CD4-positive, alpha-beta T cell treated with Interleukin-10 for 1 hour (primary cell): ENCODE measurements around the gene TUBG2.

Experiments
- DNase-seq: peaks from one replicate; pipeline ENCODE4 v3.0.0-alpha.2; 2020

TUBG2 gene

DNA sequence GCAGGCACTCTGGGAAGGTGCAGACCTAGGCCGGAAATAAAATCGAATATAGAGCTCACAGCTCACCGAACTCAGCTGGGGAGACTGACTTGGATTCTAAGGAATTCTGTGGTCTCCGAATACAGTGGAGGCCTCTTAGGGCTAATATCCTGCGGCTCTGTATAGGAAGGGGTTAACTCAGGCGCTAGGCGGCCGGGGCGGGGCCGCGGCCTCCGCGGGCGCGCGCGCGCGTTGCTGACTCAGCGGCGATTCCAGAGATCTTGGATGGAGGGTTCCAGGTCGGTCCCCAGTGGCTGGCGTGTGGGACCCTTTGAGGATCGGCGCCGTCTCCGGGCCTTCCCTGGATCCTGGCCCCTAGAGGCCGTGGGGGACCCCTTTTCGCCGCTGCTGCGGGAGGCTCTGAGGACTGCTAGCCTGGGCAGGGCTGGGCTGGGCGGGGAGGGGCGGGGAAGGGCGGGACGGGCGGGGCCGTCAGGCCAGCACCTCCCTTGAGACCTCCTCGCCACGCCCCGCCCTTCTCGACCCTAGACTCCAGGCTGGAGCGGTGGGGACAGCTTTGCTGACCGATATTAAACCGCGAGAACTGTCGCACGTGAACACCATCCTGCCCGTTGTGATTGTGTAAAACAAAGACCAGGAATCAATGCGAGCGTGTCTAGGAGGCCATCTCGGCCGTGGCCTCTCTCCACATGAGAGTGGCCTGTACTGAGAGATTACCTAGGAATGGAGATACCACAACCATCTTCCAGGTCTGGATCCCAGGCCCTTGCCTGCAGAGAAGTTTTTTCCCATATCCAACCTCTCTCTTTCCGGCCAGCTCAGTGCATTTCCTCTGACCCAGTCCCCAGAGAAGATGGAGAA is 19.1 kb downstream of the TUBG2 start:
- peak; percentile 77 for DNase-seq

GRCh38 chr17:42678951-42679491 is 19.9 kb downstream of the TUBG2 start:
- peak; percentile 46 for DNase-seq

- DNase-seq, result peak; percentile 81
These were observed 20.6 kb downstream of the TUBG2 start for GRCh38 chr17:42679492-42680330.

DNA sequence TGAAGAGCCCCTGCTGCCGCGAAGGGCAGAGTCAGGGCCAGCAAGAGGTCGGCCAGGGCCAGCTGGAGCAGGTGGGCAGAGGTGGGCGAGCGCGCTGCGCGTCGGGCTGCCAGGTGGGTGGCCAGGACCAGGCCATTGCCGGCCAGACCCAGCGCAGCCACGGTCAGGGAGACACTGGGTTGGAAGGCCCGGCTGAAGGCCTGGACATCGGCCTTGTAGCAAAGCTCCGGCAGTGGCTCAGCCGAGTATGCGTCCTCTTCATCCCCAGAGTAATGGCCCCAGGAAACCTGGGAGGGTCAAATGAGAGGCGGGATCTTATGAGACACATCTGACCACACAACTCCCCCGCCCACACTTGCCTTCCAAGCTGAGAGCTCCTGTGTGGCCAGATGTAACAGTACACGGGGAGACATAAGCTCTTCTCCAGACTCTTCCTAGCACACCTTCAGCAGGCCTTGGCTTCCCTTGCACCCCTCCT is 21.3 kb downstream of the TUBG2 start:
- no peak for DNase-seq

GRCh38 chr17:42681976-42682721 is 23.1 kb downstream of the TUBG2 start, which contains the start of gene CNTNAP1:
TSS of gene CNTNAP1 (plus strand) at chr17:42682531. CDS start at chr17:42682830, 299 bp downstream.
- peak; percentile 35 for DNase-seq

- peak; percentile 23 for DNase-seq
These were observed 23.8 kb downstream of the TUBG2 start for GRCh38 chr17:42682722-42683403.

- no peak for DNase-seq
These were observed 24.4 kb downstream of the TUBG2 start for GRCh38 chr17:42683407-42684034.

DNA sequence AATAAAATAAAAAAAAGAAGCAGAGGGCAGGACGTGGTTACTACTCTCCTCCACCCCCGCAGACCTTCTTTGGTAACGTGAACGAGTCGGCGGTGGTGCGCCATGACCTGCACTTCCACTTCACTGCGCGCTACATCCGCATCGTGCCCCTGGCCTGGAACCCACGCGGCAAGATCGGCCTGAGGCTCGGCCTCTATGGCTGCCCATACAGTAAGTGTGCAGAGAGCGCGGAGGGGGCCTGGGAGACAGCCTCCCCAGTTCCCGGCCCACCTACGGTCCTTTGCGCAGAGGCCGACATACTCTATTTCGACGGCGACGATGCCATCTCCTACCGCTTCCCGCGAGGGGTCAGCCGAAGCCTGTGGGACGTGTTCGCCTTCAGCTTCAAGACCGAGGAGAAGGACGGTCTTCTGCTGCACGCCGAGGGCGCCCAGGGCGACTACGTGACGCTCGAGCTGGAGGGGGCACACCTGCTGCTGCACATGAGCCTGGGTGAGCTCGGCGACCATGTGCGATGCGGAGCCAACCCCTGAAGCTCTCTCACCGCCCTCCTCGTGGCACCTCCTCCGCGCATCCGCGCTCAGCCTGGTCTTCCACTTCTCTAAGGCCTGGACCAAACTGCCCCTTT is 26.0 kb downstream of the TUBG2 start:
- no peak for DNase-seq

GRCh38 chr17:42685831-42686230 is 26.7 kb downstream of the TUBG2 start:
- DNase-seq, result no peak

DNA sequence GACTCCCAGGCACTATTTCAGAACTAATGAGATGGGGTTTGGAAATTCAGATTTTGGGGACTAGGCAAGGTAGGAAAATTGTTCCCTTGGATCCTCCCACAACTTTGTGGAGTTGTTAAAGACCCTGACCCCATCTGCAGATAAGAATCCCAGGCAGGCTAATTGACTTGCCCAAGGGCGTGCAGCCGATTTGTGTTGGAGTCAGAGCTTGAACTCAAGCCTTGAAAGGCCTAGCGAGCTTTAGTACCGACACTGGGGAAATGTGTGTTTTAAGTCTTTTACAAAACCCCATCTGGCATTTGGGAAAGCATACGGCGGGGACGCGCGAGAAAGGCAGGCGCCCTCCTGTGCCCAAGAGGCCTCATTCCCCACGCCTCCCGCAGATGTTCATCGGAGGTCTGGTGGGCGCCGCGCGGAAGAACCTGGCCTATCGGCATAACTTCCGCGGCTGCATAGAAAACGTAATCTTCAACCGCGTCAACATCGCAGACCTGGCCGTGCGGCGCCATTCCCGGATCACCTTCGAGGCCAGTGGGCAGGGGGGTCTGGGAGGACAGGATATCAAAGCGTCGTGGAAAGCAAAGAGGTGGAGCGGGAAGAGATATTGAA is 27.5 kb downstream of the TUBG2 start:
- no peak for DNase-seq

DNA sequence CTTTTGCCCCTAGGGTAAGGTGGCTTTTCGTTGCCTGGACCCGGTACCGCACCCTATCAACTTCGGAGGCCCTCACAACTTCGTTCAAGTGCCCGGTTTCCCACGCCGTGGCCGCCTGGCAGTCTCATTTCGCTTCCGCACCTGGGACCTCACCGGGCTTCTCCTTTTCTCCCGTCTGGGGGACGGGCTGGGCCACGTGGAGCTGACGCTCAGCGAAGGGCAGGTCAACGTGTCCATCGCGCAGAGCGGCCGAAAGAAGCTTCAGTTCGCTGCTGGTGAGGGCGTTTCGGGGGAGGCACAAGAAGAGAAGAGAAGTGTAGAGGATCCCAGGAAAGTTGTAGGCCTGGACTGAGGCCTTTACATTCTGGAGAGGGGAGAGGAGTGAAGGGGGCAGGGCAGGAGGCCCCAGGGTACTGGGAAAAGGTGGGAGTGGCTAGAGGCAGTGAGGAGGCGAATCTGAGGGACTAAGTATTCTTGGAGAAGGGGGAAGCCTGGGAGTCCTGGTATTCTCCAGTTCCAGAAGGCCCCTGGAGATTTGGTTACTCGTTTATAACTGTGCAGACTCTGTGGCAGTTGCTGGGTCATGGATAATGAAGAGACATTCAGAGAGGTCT is 28.7 kb downstream of the TUBG2 start:
- DNase-seq, result no peak

DNA sequence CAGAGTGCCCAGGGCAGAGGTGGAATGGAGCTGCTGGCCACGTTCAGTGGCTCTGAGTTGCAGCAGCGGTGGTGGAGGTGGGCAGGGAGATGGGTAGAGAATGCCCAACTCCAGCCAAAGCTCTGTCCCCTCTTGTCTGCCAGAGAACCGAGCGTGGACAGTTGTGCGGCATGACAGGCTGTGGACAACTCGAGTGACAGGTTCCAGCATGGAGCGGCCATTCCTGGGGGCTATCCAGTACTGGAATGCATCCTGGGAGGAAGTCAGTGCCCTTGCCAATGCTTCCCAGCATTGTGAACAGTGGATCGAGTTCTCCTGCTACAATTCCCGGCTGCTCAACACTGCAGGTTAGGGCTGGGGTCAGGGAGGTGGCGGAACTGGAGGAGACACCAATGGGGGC is 31.5 kb downstream of the TUBG2 start:
- DNase-seq, result no peak

DNA sequence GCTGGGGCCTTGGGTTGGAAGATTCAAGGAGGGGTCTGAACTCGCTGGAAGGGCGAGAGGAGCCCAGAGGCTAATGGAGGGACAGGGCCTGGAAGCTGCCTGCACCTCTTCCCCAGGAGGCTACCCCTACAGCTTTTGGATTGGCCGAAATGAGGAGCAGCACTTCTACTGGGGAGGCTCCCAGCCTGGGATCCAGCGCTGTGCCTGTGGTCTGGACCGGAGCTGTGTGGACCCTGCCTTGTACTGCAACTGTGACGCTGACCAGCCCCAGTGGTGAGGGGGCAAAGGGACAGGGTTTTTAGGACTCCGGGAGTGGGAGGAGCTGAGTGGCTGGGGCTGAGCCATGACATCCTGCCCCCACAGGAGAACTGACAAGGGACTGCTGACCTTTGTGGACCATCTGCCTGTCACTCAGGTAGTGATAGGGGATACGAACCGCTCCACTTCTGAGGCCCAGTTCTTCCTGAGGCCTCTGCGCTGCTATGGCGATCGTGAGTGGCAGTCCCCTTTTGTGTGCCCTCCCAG is 32.0 kb downstream of the TUBG2 start:
- no peak for DNase-seq

DNA sequence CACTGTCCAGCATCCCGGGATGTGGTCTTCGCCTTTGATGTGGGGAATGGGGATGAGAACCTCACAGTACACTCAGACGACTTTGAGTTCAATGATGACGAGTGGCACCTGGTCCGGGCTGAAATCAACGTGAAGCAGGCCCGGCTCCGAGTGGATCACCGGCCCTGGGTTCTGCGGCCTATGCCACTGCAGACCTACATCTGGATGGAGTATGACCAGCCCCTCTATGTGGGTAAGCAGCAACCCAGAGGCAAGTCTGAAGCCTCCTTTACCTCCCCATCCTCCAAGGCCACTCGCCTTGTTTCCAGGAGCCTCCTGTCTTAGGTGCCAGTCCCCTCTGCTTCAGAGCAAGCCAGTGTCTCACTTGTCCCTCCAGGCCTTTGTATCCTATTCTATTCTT is 33.4 kb downstream of the TUBG2 start:
- no peak for DNase-seq

DNA sequence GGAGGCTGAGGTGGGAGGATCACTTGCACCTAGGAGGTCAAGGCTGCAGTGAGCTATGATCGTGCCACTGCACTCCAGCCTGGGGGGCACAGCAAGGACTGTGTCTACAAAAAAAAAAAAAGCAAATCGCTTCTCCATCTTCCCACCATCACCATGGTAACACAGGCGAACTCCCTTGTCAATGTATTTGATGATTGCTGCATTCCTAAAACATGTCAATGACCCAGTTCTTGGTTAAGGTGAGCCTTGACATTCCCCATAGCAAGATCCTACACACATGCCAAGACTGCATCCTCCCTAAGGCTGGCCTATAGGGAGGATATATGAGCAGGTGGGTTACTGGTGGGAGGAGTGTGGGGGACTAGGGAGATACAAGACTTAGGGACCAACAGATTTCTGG is 35.4 kb downstream of the TUBG2 start:
- DNase-seq, result no peak

DNA sequence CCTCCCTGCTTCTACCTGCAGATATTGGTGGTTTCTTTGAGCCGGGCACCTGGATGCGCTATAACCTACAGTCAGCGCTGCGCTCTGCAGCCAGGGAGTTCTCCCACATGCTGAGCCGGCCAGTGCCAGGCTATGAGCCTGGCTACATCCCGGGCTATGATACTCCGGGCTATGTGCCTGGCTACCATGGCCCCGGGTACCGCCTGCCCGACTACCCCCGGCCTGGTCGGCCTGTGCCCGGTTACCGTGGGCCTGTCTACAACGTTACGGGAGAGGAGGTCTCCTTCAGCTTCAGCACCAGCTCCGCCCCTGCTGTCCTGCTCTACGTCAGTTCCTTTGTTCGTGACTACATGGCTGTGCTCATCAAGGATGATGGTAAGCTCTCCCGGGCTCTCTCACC is 36.4 kb downstream of the TUBG2 start:
- no peak for DNase-seq

DNA sequence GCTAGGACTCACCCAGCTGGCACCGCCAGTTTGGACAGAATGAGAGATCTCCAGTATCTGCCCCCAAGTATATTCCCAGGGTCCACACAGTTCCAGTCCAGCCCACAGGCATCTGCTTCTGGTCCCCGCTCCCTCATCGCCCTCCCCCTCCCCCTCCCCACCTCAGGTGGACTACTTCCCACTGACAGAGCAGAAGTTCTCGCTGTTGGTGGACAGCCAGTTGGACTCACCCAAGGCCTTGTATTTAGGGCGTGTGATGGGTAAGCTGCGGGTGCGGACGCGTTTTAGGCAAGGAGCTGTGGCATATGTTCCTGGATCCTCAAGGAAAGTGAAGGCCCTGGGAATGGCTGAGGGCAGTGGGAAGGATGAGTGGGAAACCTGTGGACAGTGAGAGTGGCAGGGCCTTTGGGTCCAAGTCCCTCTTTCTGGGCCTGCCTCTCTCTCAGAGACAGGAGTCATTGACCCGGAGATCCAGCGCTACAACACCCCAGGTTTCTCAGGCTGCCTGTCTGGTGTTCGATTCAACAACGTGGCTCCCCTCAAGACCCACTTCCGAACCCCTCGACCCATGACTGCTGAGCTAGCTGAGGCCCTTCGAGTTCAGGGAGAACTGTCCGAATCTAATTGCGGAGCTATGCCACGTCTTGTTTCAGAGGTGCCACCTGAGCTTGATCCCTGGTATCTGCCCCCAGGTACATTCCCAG is 38.2 kb downstream of the TUBG2 start:
- no peak for DNase-seq

DNA sequence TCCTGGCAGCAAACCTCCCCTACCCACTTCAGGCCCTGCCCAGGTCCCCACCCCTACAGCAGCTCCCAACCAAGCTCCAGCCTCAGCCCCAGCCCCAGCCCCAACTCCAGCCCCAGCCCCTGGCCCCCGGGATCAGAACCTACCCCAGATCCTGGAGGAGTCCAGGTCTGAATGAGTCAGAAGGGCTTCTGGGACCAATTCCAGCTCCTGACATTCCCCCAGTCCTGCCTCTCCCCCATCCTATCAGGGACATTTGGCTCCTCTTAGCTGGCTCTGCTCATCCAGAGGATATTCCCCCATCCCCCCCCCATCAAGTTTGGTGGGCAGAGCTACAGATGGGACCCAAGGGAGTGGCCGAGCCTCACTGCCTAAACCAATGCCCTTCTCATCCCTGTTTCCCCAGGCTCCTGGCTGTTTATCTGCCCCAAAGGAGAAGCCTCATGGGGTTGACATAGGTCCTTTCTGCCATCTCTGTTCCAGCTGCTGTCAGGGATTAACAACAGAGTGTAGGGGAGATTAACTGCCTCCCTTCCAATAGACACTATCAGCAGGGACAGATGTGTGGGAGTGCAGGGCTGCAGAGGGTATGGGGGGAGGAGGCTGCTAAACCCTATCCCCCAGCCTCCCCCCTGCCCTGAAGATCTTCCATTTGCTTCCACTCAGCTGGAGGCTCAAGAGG is 39.8 kb downstream of the TUBG2 start:
- DNase-seq, result no peak

DNA sequence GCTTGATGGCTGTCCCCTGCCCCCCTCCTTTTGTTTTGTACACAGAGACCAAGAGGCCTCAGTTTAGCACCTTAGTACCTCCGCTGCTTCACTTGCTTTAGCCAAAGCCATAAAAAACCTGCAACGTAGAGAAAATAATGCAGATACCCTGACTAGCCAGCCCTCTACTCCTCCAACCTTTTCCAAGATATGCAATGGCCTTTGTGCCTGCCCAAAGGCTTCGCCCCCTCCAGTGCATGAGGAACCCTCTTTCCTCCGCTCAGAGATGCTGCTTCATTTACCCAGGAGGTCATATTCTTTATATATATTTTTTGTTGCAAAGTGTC is 40.3 kb downstream of the TUBG2 start:
- no peak for DNase-seq
